ENCODE data around the gene OR5H1. TPM values are rescaled to one million over a fixed set of nuclear protein-coding genes. Genes with fewer than 3 reads are reported as not detected.

OR5H1 gene
- total and polyA plus RNA-seq, 2 experiments from 2014 or later: not detected

DNA sequence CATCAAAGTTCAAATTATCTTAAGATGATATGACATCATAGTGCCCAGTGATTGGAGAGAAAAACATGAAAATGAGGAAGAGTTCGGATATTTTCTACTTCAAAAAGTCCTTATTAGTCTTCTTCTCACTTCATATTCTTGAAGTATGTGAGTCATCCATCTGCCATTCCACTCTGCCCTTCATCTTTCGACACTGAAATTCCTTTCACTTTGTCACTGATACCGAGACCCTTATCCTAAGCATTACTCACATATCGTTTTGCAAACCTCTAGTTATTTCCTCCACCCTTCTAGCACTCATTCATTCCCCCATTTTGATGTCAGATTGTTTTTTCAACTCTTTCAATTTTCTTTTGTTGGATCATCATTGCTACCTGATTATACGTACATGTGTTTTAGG, 20.7 kb downstream of the OR5H1 start:
- Histone ChIP-seq H3K9me3 (ENCODE audit: low read depth) (no peaks in the 10 kb centered on the region), H3K9me2 (replicated peaks; ENCODE audit: insufficient read depth) (no peaks in the 10 kb centered on the region), H3K27me3 (no peaks in the 10 kb centered on the region), H3K79me2 (no peaks in the 10 kb centered on the region), H4K20me1 (ENCODE audit: insufficient read depth, poor library complexity, severe bottlenecking) (no peaks in the 10 kb centered on the region), H3K27ac (no peak overlapping the region), H3K4me3 (no peak overlapping the region), H3K4me1 (ENCODE audit: insufficient read depth) (no peaks in the 10 kb centered on the region), H3K4me2 (no peak overlapping the region), H2AFZ (no peak overlapping the region), H3K36me3 (replicated peaks; ENCODE audit: insufficient read depth, low read depth) (no peaks in the 10 kb centered on the region)
- TF ChIP-seq EZH2phosphoT487 (IDR thresholded peaks at IDR 0.05; ENCODE audit: low read depth, severe bottlenecking, unreplicated experiment) (no peak), EZH2 (IDR thresholded peaks at IDR 0.05; ENCODE audit: borderline replicate concordance) (no peak)
- TF ChIP-seq, protein P1, sequence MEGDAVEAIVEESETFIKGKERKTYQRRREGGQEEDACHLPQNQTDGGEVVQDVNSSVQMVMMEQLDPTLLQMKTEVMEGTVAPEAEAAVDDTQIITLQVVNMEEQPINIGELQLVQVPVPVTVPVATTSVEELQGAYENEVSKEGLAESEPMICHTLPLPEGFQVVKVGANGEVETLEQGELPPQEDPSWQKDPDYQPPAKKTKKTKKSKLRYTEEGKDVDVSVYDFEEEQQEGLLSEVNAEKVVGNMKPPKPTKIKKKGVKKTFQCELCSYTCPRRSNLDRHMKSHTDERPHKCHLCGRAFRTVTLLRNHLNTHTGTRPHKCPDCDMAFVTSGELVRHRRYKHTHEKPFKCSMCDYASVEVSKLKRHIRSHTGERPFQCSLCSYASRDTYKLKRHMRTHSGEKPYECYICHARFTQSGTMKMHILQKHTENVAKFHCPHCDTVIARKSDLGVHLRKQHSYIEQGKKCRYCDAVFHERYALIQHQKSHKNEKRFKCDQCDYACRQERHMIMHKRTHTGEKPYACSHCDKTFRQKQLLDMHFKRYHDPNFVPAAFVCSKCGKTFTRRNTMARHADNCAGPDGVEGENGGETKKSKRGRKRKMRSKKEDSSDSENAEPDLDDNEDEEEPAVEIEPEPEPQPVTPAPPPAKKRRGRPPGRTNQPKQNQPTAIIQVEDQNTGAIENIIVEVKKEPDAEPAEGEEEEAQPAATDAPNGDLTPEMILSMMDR (IDR thresholded peaks at IDR 0.05; ENCODE audit: poor library complexity): no peak
- no peak for DNase-seq (ENCODE audit: low spot score)
- WGBS (ENCODE audit: low lambda C conversion rate, missing lambda C conversion rate): 63% methylated on average over 5 of the region's 5 CpGs

DNA sequence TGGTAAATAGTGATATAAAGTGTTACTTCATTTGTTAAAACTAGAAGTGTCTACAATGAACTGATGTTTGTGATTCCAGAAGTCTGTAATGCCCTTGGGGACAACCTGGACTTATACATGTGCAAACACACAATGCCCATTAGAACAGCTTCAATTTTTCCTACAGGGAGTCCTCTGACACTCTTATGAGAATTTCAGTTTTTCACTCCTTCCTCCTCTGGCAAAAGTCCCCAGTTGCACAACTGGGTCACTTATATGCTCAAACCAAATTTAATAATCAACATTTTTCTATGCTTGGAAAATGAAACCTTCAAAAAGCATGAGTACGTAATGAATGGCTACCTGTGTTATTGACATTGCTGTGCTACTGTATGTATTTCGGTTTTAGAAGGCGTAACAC, 35.9 kb downstream of the OR5H1 start, which contains the start of gene OR5H15:
OR5H15 (plus strand) TSS at position 301 of the 400 bp plus-strand sequence. CDS start 2,004 bp downstream, outside the sequence.
- Histone ChIP-seq H3K9me3 (ENCODE audit: low read depth) (no peaks in the 10 kb centered on the region), H3K36me3 (replicated peaks; ENCODE audit: insufficient read depth, low read depth) (no peaks in the 10 kb centered on the region), H3K4me1 (ENCODE audit: insufficient read depth) (no peaks in the 10 kb centered on the region), H2AFZ (no peak within 1 kb of the TSS), H3K79me2 (no peaks in the 10 kb centered on the region), H3K27ac (no peak within 1 kb of the TSS), H4K20me1 (ENCODE audit: insufficient read depth, poor library complexity, severe bottlenecking) (no peaks in the 10 kb centered on the region), H3K4me3 (no peak within 1 kb of the TSS), H3K4me2 (no peak within 1 kb of the TSS), H3K27me3 (no peaks in the 10 kb centered on the region), H3K9me2 (replicated peaks; ENCODE audit: insufficient read depth) (no peaks in the 10 kb centered on the region)
- TF ChIP-seq EZH2phosphoT487 (IDR thresholded peaks at IDR 0.05; ENCODE audit: low read depth, severe bottlenecking, unreplicated experiment) (no peak), EZH2 (IDR thresholded peaks at IDR 0.05; ENCODE audit: borderline replicate concordance) (no peak)
- TF ChIP-seq, protein P1 (IDR thresholded peaks at IDR 0.05; ENCODE audit: poor library complexity): no peak
- DNase-seq (ENCODE audit: low spot score): no peak
- WGBS (ENCODE audit: low lambda C conversion rate, missing lambda C conversion rate): 92% methylated on average over 3 of the region's 3 CpGs

DNA sequence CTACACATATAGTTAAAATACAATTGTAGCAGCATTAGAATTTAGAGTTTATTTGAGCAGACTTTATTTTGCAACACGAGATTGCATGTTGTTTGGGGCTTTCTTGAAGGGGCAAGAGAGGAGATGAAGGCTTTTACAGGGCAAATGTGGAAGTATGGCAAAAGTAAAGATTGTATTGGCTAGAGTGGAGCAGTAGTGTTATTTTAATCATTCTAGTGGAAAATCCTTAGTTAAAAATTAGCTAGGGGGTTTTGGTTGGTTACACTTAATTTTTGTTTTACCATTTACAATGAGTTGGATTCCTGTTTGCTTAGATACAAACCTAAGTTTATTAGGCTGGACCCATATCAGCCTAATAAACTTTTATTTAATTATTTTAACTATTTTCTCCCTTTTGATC, 40.5 kb downstream of the OR5H1 start:
- Histone ChIP-seq H4K20me1 (ENCODE audit: insufficient read depth, poor library complexity, severe bottlenecking) (no peaks in the 10 kb centered on the region), H3K27ac (no peak overlapping the region), H3K36me3 (replicated peaks; ENCODE audit: insufficient read depth, low read depth) (no peaks in the 10 kb centered on the region), H3K27me3 (no peaks in the 10 kb centered on the region), H3K4me2 (no peak overlapping the region), H3K79me2 (no peaks in the 10 kb centered on the region), H3K9me3 (ENCODE audit: low read depth) (no peaks in the 10 kb centered on the region), H3K4me1 (ENCODE audit: insufficient read depth) (no peaks in the 10 kb centered on the region), H3K4me3 (no peak overlapping the region), H2AFZ (no peak overlapping the region), H3K9me2 (replicated peaks; ENCODE audit: insufficient read depth) (no peaks in the 10 kb centered on the region)
- TF ChIP-seq EZH2phosphoT487 (IDR thresholded peaks at IDR 0.05; ENCODE audit: low read depth, severe bottlenecking, unreplicated experiment) (no peak), EZH2 (IDR thresholded peaks at IDR 0.05; ENCODE audit: borderline replicate concordance) (no peak)
- TF ChIP-seq, protein P1 (IDR thresholded peaks at IDR 0.05; ENCODE audit: poor library complexity): no peak
- DNase-seq (ENCODE audit: low spot score): no peak
- WGBS (ENCODE audit: low lambda C conversion rate, missing lambda C conversion rate): 73% methylated on average over 1 of the region's 1 CpG

DNA sequence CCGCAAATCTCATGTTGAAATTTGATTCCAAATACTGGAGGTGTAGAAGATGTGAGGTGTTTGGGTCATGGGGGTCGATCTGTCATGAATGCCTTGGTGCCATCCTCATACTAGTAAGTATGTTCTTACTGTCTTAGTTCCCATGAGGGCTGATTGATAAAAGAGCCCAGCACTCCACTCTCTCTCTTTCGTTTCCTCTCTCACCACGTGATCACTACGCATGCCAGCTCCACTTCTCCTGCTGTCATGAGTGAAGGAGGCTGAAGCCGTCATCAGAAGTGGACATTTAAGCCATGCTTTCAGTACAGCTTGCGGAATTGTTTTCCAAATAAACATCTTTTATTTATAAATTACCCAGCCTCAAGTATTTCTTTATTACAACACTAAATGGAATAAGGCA, 42.1 kb downstream of the OR5H1 start:
- H3K4me3 ChIP-seq: no peak overlapping the region
- H3K27me3 ChIP-seq: no peaks in the 10 kb centered on the region
- H3K9me3 ChIP-seq (ENCODE audit: low read depth): no peaks in the 10 kb centered on the region
- DNase-seq (ENCODE audit: low spot score): no peak
- no peaks in the 10 kb centered on the region for H3K9me2 ChIP-seq (replicated peaks; ENCODE audit: insufficient read depth)
- no peaks in the 10 kb centered on the region for H3K4me1 ChIP-seq (ENCODE audit: insufficient read depth)
- H3K4me2 ChIP-seq: no peak overlapping the region
- TF ChIP-seq EZH2 (IDR thresholded peaks at IDR 0.05; ENCODE audit: borderline replicate concordance): no peak
- TF ChIP-seq, protein P1 (IDR thresholded peaks at IDR 0.05; ENCODE audit: poor library complexity): no peak
- no peak for TF ChIP-seq EZH2phosphoT487 (IDR thresholded peaks at IDR 0.05; ENCODE audit: low read depth, severe bottlenecking, unreplicated experiment)
- no peaks in the 10 kb centered on the region for H4K20me1 ChIP-seq (ENCODE audit: insufficient read depth, poor library complexity, severe bottlenecking)
- WGBS (ENCODE audit: low lambda C conversion rate, missing lambda C conversion rate): 87% methylated on average over 7 of the region's 7 CpGs
- H3K27ac ChIP-seq: no peak overlapping the region
- H3K79me2 ChIP-seq: no peaks in the 10 kb centered on the region
- H2AFZ ChIP-seq: no peak overlapping the region
- no peaks in the 10 kb centered on the region for H3K36me3 ChIP-seq (replicated peaks; ENCODE audit: insufficient read depth, low read depth)

Measured in hepatocyte (in vitro differentiated cells).